ENCODE measurements around the gene ARRDC3.
A peak's percentile ranks its signal among the peaks of the same experiment; 100 is the strongest.

ARRDC3 gene

GRCh38 chr5:91367908-91368648 is 15.0 kb downstream of the ARRDC3 start:
- ChIA-PET CTCF (interaction anchor here (0.6 to 1.1 kb wide), 2 partner anchors 100 to 266 kb away, joined by 3 to 4 read pairs; no protein-coding TSS in a partner anchor), POLR2A (interaction anchor here (0.6 kb wide), 1 partner anchor 13 kb away, joined by 9 read pairs; no protein-coding TSS in a partner anchor)
- no peaks in the 10 kb centered on the region for H3K4me1 ChIP-seq (ENCODE audit: control insufficient read depth, insufficient read depth, low read length)
- H3K4me3 ChIP-seq (ENCODE audit: low read depth, low read length): no peak overlapping the region
- TF ChIP-seq ZNF76 (tag by site-specific recombination; IDR thresholded peaks at IDR 0.05; ENCODE audit: borderline replicate concordance, low read depth) (no peak), ZIC2 (tag by site-specific recombination; IDR thresholded peaks at IDR 0.05) (no peak), ZNF302 (tag by site-specific recombination; IDR thresholded peaks at IDR 0.05; ENCODE audit: low read depth) (no peak), ZNF510 (tag by site-specific recombination; IDR thresholded peaks at IDR 0.05; ENCODE audit: insufficient replicate concordance) (no peak), SP2 (tag by site-specific recombination; IDR thresholded peaks at IDR 0.05) (no peak), SP3 (tag by site-specific recombination; IDR thresholded peaks at IDR 0.05) (no peak), PRDM4 (tag by site-specific recombination; IDR thresholded peaks at IDR 0.05) (no peak), SALL2 (tag by site-specific recombination; IDR thresholded peaks at IDR 0.05; ENCODE audit: borderline replicate concordance) (no peak), ZSCAN23 (tag by site-specific recombination; IDR thresholded peaks at IDR 0.05) (no peak), ZNF561 (tag by site-specific recombination; IDR thresholded peaks at IDR 0.05; ENCODE audit: borderline replicate concordance) (no peak), ZNF214 (tag by site-specific recombination; IDR thresholded peaks at IDR 0.05; ENCODE audit: borderline replicate concordance) (no peak), ZNF624 (tag by site-specific recombination; IDR thresholded peaks at IDR 0.05) (no peak), ZNF350 (tag by site-specific recombination; IDR thresholded peaks at IDR 0.05) (no peak), PRDM1 (tag by site-specific recombination; IDR thresholded peaks at IDR 0.05) (no peak), ZNF202 (tag by site-specific recombination; IDR thresholded peaks at IDR 0.05; ENCODE audit: borderline replicate concordance) (no peak), ZNF155 (tag by site-specific recombination; IDR thresholded peaks at IDR 0.05) (no peak), ZFP41 (tag by site-specific recombination; IDR thresholded peaks at IDR 0.05; ENCODE audit: borderline replicate concordance) (no peak)
- peaks cover 27 to 44% of the 10 kb centered on the region in 2 experiments for H3K36me3 ChIP-seq (ENCODE audit: control insufficient read depth in 2 of 2, insufficient read depth in 1 of 2, low read length in 2 of 2)
- H3K9me3 ChIP-seq (ENCODE audit: control insufficient read depth, insufficient read depth, low read depth, low read length): no peaks in the 10 kb centered on the region
- H3K27ac ChIP-seq (ENCODE audit: extremely low read depth, low read depth, low read length): no peak overlapping the region

- H3K9me3 ChIP-seq (ENCODE audit: control insufficient read depth, insufficient read depth, low read depth, low read length): no peaks in the 10 kb centered on the region
- H3K4me1 ChIP-seq (ENCODE audit: control insufficient read depth, insufficient read depth, low read length): no peaks in the 10 kb centered on the region
- ChIA-PET POLR2A (interaction anchor here (0.6 to 1.2 kb wide), 3 partner anchors 13 to 53 kb away, joined by 4 to 9 read pairs (median 4); partner anchors contain the start of gene ARRDC3), CTCF (interaction anchor here (1.0 to 1.1 kb wide), 2 partner anchors 265 to 435 kb away, joined by 3 to 5 read pairs; no protein-coding TSS in a partner anchor)
- TF ChIP-seq ZNF354C (tag by site-specific recombination; IDR thresholded peaks at IDR 0.05; ENCODE audit: borderline replicate concordance, low read depth) (no peak), ZNF121 (tag by site-specific recombination; IDR thresholded peaks at IDR 0.05) (peak; percentile 71; the same call in 1 of the 2 replicates)
- H3K27ac ChIP-seq (ENCODE audit: extremely low read depth, low read depth, low read length): no peak overlapping the region
- no peak overlapping the region for H3K4me3 ChIP-seq (ENCODE audit: low read depth, low read length)
- H3K36me3 ChIP-seq (ENCODE audit: control insufficient read depth in 2 of 2, insufficient read depth in 1 of 2, low read length in 2 of 2): peaks cover 24 to 39% of the 10 kb centered on the region in 2 experiments
Observed at GRCh38 chr5:91367344-91367743, 15.8 kb downstream of the ARRDC3 start.

GRCh38 chr5:91366551-91366950 is 16.6 kb downstream of the ARRDC3 start:
- CTCF ChIA-PET: interaction anchor here (1.0 kb wide), 1 partner anchor 435 kb away, joined by 5 read pairs; no protein-coding TSS in a partner anchor
- Histone ChIP-seq H3K9me3 (ENCODE audit: control insufficient read depth, insufficient read depth, low read depth, low read length) (no peaks in the 10 kb centered on the region), H3K4me1 (ENCODE audit: control insufficient read depth, insufficient read depth, low read length) (no peaks in the 10 kb centered on the region), H3K36me3 (ENCODE audit: control insufficient read depth in 2 of 2, insufficient read depth in 1 of 2, low read length in 2 of 2) (peaks cover 24 to 33% of the 10 kb centered on the region in 2 experiments; a peak in 2 of 3 replicates), H3K27ac (ENCODE audit: extremely low read depth, low read depth, low read length) (no peak overlapping the region), H3K4me3 (ENCODE audit: low read depth, low read length) (no peak overlapping the region)
- POLR2A ChIA-PET: interaction anchor here (1.2 kb wide), 2 partner anchors 17 to 52 kb away, joined by 4 read pairs; partner anchors contain the start of gene ARRDC3
- TF ChIP-seq ELK4 (IDR thresholded peaks at IDR 0.05; ENCODE audit: borderline replicate concordance, low read depth, low read length): no peak
- no peak for TF ChIP-seq GLIS2 (tag by site-specific recombination; IDR thresholded peaks at IDR 0.05)
- TF ChIP-seq ZSCAN16 (tag by site-specific recombination; IDR thresholded peaks at IDR 0.05): no peak

Data from HEK293 (cell line).